NCI-H526 treated with DMSO at 0.1 percent for 48 hours (cell line): ENCODE results near the gene TOM1L1.

Source experiments
- DNase-seq: peaks from one replicate; lab custom pipeline; 2025; lab: John Stamatoyannopoulos, UW

TOM1L1 gene

GRCh38 chr17:54898576-54898975 is 2.1 kb upstream of the TOM1L1 start:
- DNase-seq, result no peak

GRCh38 chr17:54899201-54899600 is 1.5 kb upstream of the TOM1L1 start:
- no peak for DNase-seq

- peak; percentile 39 for DNase-seq
Measured at GRCh38 chr17:54899721-54900456, 763 bp upstream of the TOM1L1 start.

GRCh38 chr17:54901230-54901822 is 674 bp downstream of the TOM1L1 start:
- peak; percentile 32 for DNase-seq

GRCh38 chr17:54902017-54902416 is 1.4 kb downstream of the TOM1L1 start:
- no peak for DNase-seq

DNA sequence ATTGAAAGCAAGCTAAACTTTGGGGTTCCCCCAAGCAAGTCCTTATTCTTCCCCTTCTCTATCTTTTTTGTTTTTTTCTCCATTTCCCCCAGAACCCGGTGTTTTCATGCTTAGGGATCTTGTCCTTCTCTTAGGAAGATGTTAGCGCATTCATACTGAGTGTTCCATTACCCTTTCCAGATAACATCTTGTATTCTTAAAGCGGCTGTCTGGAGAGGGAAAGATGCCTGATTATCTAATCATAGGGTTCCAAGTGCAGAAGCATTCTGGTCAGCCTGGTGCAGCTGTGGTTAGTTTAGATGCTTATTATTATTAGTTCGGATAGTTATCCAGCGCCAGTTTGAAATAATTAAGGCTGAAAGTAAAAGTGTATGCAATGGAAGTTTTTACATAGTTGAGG is 2.0 kb downstream of the TOM1L1 start:
- no peak for DNase-seq

DNA sequence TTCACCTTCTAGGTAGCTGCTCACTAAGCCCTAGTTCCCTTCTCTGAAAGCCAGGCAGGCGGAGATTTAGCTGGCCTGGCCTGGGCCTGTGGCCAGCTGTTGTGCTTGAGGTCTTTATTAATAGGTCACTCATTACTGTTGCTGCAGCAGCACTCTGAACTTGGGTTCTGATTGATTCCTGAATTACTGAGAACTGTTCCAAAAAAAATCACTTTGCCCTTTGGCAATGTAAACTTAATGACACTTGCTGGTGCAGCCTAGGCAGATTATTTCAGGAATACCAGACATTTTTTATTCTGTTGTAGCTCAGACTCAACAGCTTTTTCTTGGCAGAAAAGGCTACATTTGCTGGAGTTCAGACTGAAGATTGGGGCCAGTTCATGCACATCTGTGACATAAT is 2.7 kb downstream of the TOM1L1 start:
- DNase-seq, result no peak

DNA sequence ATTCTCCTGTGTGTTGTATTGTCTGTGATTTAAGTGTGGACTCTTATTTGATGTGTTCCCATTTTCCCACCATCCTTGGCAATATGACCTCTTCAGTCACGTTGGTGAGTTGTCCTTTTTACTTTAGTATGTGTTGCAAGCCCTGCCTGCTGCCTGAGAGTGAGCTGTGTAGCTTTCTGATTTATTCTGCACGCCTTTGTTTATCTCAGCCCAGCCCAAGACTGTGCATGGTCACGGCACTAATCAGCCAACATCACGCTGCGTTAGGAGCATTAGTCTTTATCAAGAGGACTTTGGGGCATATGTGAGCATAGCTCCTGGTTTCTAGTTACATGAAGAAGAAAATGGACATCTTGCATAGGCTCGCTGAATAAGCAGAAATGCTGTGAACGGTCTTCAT is 6.0 kb downstream of the TOM1L1 start:
- DNase-seq, result no peak

DNA sequence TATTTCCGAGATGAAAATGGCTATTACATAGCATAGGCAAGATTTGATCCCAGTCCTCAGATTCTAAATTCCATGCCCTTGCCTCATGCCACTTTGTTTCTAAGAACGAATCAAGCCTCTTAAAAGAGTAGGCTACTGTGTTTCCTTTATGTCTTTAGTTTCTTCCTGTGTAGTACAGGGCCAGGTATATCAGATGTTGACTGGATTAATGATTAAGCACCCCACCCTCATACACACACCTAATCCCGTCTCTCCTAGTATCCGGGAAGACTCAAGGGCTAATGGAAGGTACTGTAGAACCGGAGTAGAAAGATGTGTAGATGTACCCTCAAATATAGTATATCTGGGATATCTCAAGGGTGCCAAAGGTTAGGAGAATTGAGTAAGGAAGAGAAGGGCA is 6.7 kb downstream of the TOM1L1 start:
- DNase-seq, result no peak

DNA sequence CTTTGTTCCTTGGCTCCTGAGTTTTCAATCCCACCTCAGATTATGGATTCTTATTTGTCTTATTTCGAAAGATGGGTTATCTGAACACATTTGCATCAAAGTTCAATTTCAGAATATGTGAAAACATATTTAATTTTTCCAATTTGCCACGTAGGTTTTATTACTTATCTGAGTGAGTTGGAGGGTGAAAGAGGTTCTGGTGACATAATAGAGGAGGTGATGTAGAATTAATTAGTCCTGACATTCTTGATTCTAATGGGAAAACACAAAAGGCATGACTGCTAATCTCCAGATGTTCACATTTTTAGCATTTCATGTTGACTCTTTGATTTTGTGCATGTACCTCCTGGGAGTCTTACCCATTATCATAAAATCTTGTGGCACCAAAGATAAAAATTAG is 9.1 kb downstream of the TOM1L1 start:
- DNase-seq, result no peak

- DNase-seq, result no peak
Measured at GRCh38 chr17:54916721-54917120, 16.1 kb downstream of the TOM1L1 start.

DNA sequence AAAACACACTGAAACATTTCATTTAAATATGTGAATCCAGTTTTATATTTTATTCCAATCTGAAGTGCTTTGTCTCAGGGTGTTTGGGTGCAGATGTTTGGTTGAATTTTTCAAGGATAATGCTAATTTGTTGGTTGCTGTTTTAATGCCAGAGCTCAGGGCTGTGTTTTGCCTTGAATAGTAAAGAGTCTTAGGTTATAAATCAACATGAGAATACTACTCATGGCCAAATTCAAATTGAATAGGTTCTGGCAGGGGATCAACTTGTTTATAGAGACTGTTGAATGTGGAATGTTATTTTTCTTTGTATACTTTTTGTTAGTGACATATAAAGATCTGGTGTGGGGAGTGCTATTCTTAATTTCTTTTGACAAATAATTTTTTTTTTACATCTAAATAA is 18.8 kb downstream of the TOM1L1 start:
- no peak for DNase-seq

DNA sequence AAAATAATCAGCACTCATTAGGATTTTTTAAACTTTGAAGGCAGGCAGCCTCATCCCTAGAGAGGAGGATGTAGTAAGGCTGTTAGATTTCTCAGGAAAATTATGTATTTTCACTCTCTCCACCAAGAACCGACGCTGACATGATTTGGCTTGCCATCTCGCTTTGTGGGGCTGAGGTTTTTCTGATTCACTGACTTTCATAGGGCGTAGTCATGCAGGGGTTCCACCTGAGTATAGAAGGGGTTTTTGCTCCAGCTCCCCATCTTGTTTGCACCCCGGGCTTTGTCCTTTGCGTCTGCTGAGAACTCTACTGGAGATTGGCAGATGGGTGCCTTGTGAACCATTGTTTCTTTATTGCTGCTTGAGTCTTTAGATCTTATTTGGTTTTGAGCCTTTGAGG is 20.2 kb downstream of the TOM1L1 start:
- DNase-seq, result no peak

GRCh38 chr17:54924405-54924804 is 23.8 kb downstream of the TOM1L1 start:
- DNase-seq, result no peak

DNA sequence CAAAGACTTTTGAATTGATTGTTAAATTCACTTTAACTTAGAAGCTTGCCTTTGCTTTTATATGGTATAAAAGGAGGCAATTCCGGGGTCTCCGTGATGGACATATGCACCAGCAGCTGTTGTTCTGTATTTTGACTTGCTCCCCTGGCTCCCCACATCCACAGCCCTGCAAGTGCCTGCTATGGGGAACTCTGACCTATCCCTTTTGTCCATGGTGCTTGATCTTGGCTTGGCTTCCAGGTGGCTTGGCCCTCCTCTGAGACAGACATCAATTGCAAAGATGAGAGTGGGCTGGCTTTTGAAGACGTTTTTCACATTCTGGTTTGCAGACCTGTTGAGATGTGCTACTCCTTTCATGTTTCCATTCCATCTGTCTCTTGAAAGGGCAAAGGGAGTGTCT is 26.9 kb downstream of the TOM1L1 start:
- no peak for DNase-seq

DNA sequence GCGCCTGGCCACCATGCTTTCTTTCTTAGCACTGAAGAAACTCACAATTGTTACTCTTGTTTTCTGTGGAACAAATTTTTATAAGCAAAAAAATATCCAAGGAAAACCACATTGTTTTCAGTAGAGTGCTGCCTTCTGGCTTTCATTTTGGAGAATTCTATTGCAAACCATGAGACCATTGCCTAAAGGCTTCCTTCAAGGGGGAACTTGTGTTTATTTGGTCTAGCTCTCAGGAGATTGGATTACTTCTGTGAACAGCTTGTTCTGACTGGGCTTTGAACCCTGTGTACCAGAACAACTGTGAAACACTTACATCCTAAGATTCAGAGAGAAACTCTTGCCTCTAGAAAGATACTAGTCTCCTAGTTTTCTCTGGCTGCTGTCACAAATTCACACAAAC is 32.1 kb downstream of the TOM1L1 start:
- no peak for DNase-seq

DNA sequence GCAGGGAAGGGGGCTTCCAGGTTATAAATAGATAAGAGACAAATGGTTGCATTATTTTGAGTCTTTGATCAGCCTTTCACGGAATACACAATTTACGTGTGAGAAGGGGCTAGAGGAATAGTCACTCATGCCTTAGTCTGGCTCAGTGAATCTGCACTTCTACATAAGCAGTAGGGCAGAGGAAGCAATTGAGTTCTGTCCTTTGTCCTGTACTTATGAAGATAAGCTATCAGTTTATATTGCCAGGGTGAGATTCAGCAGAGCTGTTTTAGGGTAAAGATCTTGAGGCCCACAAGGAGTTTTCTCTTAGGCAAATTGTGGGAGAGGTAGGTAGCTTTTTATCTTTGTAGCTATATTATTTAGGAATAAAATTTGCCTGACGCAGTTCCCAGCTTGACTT is 33.3 kb downstream of the TOM1L1 start:
- DNase-seq, result no peak

DNA sequence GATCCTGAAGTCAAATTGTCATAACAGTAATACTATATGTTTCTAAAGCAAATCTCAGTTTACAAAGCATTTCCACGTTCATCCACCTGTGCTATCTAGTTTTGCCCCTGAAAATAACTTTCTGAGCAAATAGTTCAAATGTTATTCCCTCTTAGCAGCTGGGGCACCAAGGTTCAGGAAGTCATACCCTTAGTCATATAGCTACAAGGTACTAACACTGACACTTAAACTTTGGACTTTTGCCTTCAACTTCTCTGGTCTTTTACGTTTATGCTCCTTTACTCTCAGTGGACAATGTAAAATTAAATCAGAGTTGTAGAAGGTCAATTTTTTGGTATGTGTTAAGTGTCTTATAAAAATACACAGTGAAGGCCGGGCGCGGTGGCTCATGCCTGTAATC is 34.8 kb downstream of the TOM1L1 start:
- no peak for DNase-seq

DNA sequence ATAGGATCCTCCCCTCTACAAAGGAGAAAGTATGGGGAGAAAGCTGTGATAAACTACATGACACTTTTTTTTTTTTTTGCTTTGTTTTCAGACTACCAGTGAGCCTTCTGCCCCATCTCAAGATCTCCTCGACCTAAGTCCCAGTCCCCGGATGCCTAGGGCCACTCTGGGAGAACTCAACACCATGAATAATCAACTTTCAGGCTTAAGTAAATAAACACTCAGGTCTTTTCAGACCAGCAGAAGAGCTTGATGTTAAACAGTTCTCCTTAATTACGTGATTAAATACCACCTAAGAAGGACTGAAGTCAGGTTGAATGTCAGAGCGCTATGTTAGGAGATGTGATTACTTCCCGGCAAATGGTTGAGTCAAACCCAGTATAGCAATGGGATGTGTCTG is 36.4 kb downstream of the TOM1L1 start:
- DNase-seq, result no peak

DNA sequence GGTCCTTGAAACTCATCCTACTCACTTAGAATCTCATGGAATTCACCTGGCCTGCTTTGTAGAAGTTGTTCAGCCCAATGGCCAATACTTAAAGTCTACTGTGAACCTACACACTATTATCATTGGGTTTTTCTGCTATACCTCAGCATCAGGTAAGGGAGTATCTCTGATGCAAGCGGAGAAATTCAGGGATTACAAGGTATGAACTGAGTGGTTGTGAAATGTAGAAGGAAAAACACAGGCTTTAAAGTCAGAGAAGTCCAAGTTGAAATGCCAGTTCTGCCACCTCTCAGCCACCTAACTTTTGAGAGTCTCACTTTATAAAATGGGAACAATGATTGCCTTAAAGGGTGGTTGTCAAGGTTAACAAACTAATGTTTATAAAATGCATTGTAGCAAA is 36.8 kb downstream of the TOM1L1 start:
- DNase-seq, result no peak

DNA sequence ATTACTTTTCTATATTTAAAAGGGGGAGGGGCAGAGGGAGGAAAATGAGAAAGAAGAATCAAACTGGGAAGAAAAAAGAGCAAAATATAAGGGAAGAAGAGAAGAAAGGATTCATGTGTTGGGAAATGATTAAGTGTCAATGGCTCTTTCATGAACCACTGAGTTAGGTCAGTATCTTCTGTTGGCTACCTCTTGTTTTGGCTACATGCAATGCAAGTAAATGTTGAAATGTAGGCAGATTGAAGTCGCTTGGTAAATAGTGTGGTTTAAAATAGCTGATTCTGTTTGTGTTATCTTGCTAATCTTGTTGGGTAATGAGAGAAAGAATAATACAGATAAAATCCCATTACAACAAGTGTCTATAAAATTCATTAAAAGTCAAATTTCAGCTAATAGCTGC is 40.6 kb downstream of the TOM1L1 start:
- DNase-seq, result no peak

- DNase-seq, result no peak
Measured at GRCh38 chr17:54944796-54945195, 44.1 kb downstream of the TOM1L1 start.

GRCh38 chr17:54945231-54945630 is 44.6 kb downstream of the TOM1L1 start:
- no peak for DNase-seq

DNA sequence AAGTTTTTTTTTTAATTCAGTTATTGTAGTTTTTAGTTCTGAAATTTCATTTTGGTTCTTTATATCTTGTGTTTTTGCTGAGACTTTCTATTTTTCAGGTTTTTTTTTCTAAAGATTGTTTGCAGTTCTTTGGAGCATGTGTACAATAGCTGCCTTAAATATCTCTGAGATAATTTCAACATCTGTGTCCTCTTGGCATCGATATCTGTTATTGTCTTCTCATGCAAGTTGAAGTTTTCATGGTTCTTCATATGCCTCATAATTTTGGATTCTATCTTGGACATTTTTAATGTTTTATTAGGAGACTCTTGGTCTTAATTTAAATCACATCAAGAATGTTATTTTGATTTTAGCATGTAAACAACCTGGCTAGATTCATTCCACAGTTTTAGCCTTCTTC is 45.0 kb downstream of the TOM1L1 start:
- no peak for DNase-seq
